Suprapubic skin (tissue), 4 donors: ENCODE results near the gene RELCH. TPM values are rescaled to one million over a fixed set of nuclear protein-coding genes. Genes with fewer than 3 reads are reported as not detected.

Source experiments
- DNase-seq, 2 donors: peaks; one replicate each; pipeline ENCODE4 v3.0.0-alpha.2; 2019; ENCODE audit warnings: low spot score in 2 of 2
- H3K27ac ChIP-seq: fragments of 200-600 bp; sonication (generic); one replicate; pipeline ENCODE4 v1.5.1; 2019
- H3K27me3 ChIP-seq: fragments of 200-600 bp; sonication (generic); one replicate; pipeline ENCODE4 v1.5.1; 2019
- H3K36me3 ChIP-seq: fragments of 200-600 bp; sonication (generic); one replicate; pipeline ENCODE4 v1.5.1; 2019
- H3K4me1 ChIP-seq: fragments of 200-600 bp; sonication (generic); one replicate; pipeline ENCODE4 v1.5.1; 2019
- H3K4me3 ChIP-seq: fragments of 200-600 bp; sonication (generic); one replicate; pipeline ENCODE4 v1.5.1; 2019; ENCODE audit warnings: mild to moderate bottlenecking
- H3K9me3 ChIP-seq: fragments of 200-600 bp; sonication (generic); one replicate; pipeline ENCODE4 v1.5.1; 2019
- EP300 ChIP-seq: sonication (generic); formaldehyde crosslinking; IDR thresholded peaks from one replicate; pipeline ENCODE4 v1.6.1; 2017; ENCODE audit warnings: antibody characterized with exemption
- POLR2A ChIP-seq, 2 donors: fragments of 450-650 bp; IDR thresholded peaks; one replicate each; pipeline ENCODE4 v1.6.1; 2017; ENCODE audit warnings: antibody characterized with exemption in 2 of 2, mild to moderate bottlenecking in 2 of 2, moderate library complexity in 2 of 2
- POLR2AphosphoS5 ChIP-seq, 3 donors: sonication (generic); formaldehyde crosslinking; IDR thresholded peaks; one replicate each; pipeline ENCODE4 v1.6.1; 2017; ENCODE audit warnings: antibody characterized with exemption in 3 of 3
- WGBS: methylation state at CpG from one replicate; pipeline ENCODE4 v1.1.5; 2018; 5-methylcytosine and 5-hydroxymethylcytosine counted together
- total RNA-seq, 4 donors: library from RNA; depleted of rRNA; stranded (reverse); fragments of >200 nt; gene quantifications; one replicate each; pipeline ENCODE4 v1.1.0, GENCODE V29; 2016
- TF ChIP-seq, protein P1 (sequence below), 2 donors: fragments of 200-600 bp in 1 of 2; fragments of 450-650 bp in 1 of 2; sonication (generic) in 1 of 2; IDR thresholded peaks; one replicate each; pipeline ENCODE4 v1.5.1; 2016 to 2019; ENCODE audit warnings: antibody characterized with exemption in 2 of 2, mild to moderate bottlenecking in 1 of 2, moderate library complexity in 1 of 2

RELCH gene
- total RNA-seq, 4 donors from 2014 or later, result 54.2 to 108 (median 61.9) TPM

DNA sequence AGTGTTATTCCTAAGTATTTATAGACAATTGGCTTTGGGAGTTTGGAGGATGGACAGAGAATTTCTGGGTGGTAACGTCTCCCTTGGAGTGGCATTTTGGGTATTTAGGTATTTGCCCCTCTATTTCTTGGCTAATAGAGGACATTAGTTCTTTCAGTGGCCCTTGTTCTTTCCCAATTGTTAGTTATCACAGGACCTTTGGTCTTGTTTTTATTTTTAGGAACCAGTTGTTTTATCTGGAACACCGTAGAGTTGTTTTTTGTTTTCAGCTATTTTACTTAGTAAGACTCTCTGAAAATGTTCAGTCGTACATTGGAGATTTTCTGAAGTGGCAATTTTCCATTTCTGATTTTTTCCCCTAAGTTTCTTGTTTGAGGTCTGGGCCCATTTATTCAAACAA, 97.6 kb downstream of the RELCH start:
- no peaks in the 10 kb centered on the region for H3K27me3 ChIP-seq
- no peak overlapping the region for H3K4me3 ChIP-seq
- H3K9me3 ChIP-seq, result no peaks in the 10 kb centered on the region
- peaks cover 30% of the 10 kb centered on the region for H3K36me3 ChIP-seq
- TF ChIP-seq EP300 (no peak), POLR2A (IDR thresholded peaks at IDR 0.05) (no peak), POLR2AphosphoS5 (IDR thresholded peaks at IDR 0.05) (no peak)
- TF ChIP-seq, protein P1, sequence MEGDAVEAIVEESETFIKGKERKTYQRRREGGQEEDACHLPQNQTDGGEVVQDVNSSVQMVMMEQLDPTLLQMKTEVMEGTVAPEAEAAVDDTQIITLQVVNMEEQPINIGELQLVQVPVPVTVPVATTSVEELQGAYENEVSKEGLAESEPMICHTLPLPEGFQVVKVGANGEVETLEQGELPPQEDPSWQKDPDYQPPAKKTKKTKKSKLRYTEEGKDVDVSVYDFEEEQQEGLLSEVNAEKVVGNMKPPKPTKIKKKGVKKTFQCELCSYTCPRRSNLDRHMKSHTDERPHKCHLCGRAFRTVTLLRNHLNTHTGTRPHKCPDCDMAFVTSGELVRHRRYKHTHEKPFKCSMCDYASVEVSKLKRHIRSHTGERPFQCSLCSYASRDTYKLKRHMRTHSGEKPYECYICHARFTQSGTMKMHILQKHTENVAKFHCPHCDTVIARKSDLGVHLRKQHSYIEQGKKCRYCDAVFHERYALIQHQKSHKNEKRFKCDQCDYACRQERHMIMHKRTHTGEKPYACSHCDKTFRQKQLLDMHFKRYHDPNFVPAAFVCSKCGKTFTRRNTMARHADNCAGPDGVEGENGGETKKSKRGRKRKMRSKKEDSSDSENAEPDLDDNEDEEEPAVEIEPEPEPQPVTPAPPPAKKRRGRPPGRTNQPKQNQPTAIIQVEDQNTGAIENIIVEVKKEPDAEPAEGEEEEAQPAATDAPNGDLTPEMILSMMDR (IDR thresholded peaks at IDR 0.05), result no peak
- no peak for DNase-seq
- H3K27ac ChIP-seq, result no peak overlapping the region
- H3K4me1 ChIP-seq, result peaks cover 8% of the 10 kb centered on the region
- 94% methylated on average over 3 of the region's 3 CpGs for WGBS

DNA sequence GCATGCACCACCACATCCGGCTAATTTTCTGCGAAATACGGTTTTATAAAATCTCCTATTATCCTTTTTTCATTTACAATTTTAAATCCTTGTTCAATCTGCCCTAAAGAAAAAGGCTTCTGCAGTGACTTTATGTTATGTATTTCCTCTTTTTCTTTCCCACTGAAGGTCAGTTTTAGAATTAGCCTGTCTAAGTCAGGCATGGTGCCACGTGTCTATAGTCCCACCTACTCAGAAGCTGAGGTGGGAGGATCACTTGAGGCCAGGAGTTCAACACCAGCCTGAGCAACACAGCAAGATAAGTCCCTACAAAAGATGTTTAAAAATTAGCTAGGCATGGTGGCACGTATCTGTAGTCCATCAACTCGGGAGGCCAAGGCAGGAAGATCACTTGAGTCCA, 98.2 kb downstream of the RELCH start:
- Histone ChIP-seq H3K9me3 (no peaks in the 10 kb centered on the region), H3K4me1 (peaks cover 8% of the 10 kb centered on the region), H3K4me3 (no peak overlapping the region), H3K36me3 (peaks cover 35% of the 10 kb centered on the region), H3K27ac (no peak overlapping the region), H3K27me3 (no peaks in the 10 kb centered on the region)
- TF ChIP-seq POLR2AphosphoS5 (IDR thresholded peaks at IDR 0.05), result no peak
- TF ChIP-seq POLR2A (IDR thresholded peaks at IDR 0.05), result no peak
- no peak for TF ChIP-seq EP300
- TF ChIP-seq, protein P1 (IDR thresholded peaks at IDR 0.05), result no peak
- DNase-seq, result no peak
- 93% methylated on average over 6 of the region's 6 CpGs for WGBS

DNA sequence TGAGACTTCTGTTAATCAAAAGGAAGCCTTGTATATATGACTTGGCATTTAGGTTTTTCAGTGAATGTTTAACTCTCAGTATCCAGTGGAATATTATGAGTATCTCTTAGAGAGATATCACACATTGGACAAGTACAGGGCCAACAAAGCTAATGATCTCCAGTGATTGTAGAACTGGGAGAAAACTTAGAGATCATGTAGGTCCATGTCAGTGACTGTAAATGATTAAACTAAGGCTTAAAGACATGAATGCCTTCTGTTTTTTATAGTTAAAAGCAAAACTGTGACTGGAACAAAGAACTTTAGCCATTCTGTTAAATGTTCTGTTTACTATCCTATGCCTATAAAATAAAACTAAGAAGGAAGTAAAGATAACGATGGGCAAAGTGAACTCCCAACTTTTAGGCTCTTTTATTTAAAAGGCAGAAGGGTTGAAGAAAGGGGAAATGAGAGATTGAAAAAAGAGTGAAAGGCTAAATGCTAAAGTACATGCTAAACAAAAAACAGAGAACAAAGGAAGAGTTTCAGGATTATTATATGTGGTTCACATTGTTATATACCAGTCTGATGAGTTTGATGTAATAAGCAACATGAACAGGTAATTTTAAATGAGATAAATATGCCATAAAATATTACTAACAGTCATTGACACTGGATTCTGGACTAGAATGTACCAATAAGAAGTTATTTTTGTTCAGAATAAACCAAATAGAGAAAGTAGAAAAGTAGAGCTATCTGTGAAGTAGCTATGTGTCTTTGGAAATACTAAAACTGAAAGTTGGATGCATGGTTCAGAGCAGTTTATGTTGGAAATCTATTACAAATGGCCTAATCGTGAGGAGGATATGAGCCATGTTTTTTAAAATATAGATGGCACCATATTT, 101.0 kb downstream of the RELCH start:
- DNase-seq, result no peak
- TF ChIP-seq POLR2AphosphoS5 (IDR thresholded peaks at IDR 0.05) (no peak), EP300 (no peak), POLR2A (IDR thresholded peaks at IDR 0.05) (no peak)
- TF ChIP-seq, protein P1 (IDR thresholded peaks at IDR 0.05), result no peak
- 76% methylated on average over 2 of the region's 2 CpGs for WGBS
- Histone ChIP-seq H3K4me1 (no peaks in the 10 kb centered on the region), H3K4me3 (no peak overlapping the region), H3K36me3 (peaks cover 51% of the 10 kb centered on the region), H3K9me3 (no peaks in the 10 kb centered on the region), H3K27me3 (no peaks in the 10 kb centered on the region), H3K27ac (no peak overlapping the region)

DNA sequence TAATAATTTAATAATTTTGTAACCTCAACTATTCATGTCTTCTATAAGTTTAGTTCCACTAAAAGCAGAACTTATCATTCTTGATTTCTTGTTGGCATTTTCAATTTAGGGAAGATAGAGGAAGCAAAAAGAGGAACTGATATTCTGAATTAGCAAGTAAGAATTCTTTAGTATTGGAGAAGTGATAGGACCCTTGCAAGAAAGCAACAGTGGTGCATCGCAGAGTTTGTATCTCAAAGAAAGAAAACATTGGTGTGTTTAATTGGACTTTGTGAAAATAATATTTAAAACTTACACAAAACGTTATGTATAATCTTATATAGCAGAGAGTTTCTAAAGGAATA, 101.6 kb downstream of the RELCH start:
- Histone ChIP-seq H3K4me1 (no peaks in the 10 kb centered on the region), H3K4me3 (no peak overlapping the region), H3K36me3 (peaks cover 48% of the 10 kb centered on the region), H3K27ac (no peak overlapping the region), H3K27me3 (no peaks in the 10 kb centered on the region), H3K9me3 (no peaks in the 10 kb centered on the region)
- TF ChIP-seq POLR2AphosphoS5 (IDR thresholded peaks at IDR 0.05), result no peak
- no peak for TF ChIP-seq POLR2A (IDR thresholded peaks at IDR 0.05)
- TF ChIP-seq, protein P1 (IDR thresholded peaks at IDR 0.05), result no peak
- no peak for TF ChIP-seq EP300
- DNase-seq, result no peak
- 76% methylated on average over 2 of the region's 2 CpGs for WGBS

DNA sequence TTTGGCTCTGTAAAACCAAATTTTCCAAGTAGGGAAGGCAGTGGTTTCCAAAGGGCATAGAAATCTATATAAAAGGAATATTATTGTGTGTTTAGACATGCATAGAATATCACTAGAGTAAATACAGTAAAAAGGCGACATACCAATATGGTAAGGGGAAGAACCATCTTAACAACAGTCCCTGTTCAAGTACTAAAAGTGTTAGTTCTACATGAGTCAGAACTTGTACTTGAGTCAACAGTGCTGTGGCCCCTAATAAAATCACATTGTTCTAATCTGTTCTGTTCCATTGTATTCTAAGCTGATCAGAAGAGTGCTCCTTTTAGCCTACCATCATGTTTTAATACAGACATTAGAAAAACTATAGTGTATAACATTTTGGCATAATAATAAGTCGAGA, 102.0 kb downstream of the RELCH start:
- Histone ChIP-seq H3K9me3 (no peaks in the 10 kb centered on the region), H3K27me3 (no peaks in the 10 kb centered on the region), H3K27ac (no peak overlapping the region), H3K4me3 (no peak overlapping the region), H3K36me3 (peaks cover 48% of the 10 kb centered on the region), H3K4me1 (no peaks in the 10 kb centered on the region)
- 94% methylated on average over 2 of the region's 2 CpGs for WGBS
- TF ChIP-seq, protein P1 (IDR thresholded peaks at IDR 0.05), result no peak
- no peak for TF ChIP-seq EP300
- TF ChIP-seq POLR2AphosphoS5 (IDR thresholded peaks at IDR 0.05), result no peak
- no peak for TF ChIP-seq POLR2A (IDR thresholded peaks at IDR 0.05)
- DNase-seq, result no peak
